ENCODE results near the gene CSH2.
"Not testable (repeated sequence)": the region's sequence is repeated elsewhere in the genome, so short reads cannot be mapped to it uniquely, and the experiment has no call there.

- not testable (repeated sequence) for TF ChIP-seq EZH2 (IDR thresholded peaks at IDR 0.05; ENCODE audit: borderline replicate concordance, insufficient read depth, low read depth, low read length, poor library complexity, severe bottlenecking)
- TF ChIP-seq, protein P1, sequence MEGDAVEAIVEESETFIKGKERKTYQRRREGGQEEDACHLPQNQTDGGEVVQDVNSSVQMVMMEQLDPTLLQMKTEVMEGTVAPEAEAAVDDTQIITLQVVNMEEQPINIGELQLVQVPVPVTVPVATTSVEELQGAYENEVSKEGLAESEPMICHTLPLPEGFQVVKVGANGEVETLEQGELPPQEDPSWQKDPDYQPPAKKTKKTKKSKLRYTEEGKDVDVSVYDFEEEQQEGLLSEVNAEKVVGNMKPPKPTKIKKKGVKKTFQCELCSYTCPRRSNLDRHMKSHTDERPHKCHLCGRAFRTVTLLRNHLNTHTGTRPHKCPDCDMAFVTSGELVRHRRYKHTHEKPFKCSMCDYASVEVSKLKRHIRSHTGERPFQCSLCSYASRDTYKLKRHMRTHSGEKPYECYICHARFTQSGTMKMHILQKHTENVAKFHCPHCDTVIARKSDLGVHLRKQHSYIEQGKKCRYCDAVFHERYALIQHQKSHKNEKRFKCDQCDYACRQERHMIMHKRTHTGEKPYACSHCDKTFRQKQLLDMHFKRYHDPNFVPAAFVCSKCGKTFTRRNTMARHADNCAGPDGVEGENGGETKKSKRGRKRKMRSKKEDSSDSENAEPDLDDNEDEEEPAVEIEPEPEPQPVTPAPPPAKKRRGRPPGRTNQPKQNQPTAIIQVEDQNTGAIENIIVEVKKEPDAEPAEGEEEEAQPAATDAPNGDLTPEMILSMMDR (IDR thresholded peaks at IDR 0.05) = not testable (repeated sequence)
These were observed 7.9 kb upstream of the CSH2 start for GRCh38 chr17:63881337-63881736.
